AG04450 (cell line): ENCODE measurements around the gene SCART1. TPM values are rescaled to one million over a fixed set of nuclear protein-coding genes. Genes with fewer than 3 reads are reported as not detected.
"Not testable (repeated sequence)": the region's sequence is repeated elsewhere in the genome, so short reads cannot be mapped to it uniquely, and the experiment has no call there.

Source experiments
- CTCF ChIA-PET: fragments of 300-600, 350-600 bp; formaldehyde crosslinking; extraction: SDS; loops from one replicate; lab custom pipeline; 2022; ENCODE audit warnings: antibody characterized with exemption, inconsistent platforms; lab: Charles Lee
- POLR2A ChIA-PET: fragments of 350-600 bp; formaldehyde crosslinking; extraction: SDS; loops from one replicate; lab custom pipeline; 2021; ENCODE audit warnings: antibody characterized with exemption, inconsistent platforms; lab: Yijun Ruan, JAX
- DNase-seq: peaks from one replicate; pipeline ENCODE4 v3.0.0-alpha.2; 2011; ENCODE audit warnings: low read depth, low spot score
- H3K27ac ChIP-seq: one replicate; pipeline ENCODE4 v1.5.1; 2012; ENCODE audit warnings: low read depth, low read length, control low read depth
- H3K27me3 ChIP-seq: one replicate; pipeline ENCODE4 v1.6.0; 2012; ENCODE audit warnings: low read length; ENCODE audit not compliant: control insufficient read depth, insufficient read depth
- H3K4me3 ChIP-seq: 2 replicates; pipeline ENCODE4 v1.5.1; 2011; ENCODE audit warnings: mild to moderate bottlenecking, low read depth, low read length, control low read depth
- H3K9me3 ChIP-seq: 2 replicates; pipeline ENCODE4 v1.5.1; 2012; ENCODE audit warnings: low read length; ENCODE audit not compliant: control insufficient read depth, insufficient read depth
- CTCF ChIP-seq: IDR thresholded peaks from 2 replicates; pipeline ENCODE4 v1.5.1; 2011; ENCODE audit warnings: low read depth, low read length, control low read depth, inconsistent platforms
- polyA plus RNA-seq: library from polyadenylated mRNA; depleted of rRNA; stranded (reverse); fragments of >200 nt; gene quantifications from 2 replicates; pipeline ENCODE4 v1.2.3, GENCODE V29; 2011

Gene SCART1
- polyA plus RNA-seq, 1 experiment: 0.67 TPM

DNA sequence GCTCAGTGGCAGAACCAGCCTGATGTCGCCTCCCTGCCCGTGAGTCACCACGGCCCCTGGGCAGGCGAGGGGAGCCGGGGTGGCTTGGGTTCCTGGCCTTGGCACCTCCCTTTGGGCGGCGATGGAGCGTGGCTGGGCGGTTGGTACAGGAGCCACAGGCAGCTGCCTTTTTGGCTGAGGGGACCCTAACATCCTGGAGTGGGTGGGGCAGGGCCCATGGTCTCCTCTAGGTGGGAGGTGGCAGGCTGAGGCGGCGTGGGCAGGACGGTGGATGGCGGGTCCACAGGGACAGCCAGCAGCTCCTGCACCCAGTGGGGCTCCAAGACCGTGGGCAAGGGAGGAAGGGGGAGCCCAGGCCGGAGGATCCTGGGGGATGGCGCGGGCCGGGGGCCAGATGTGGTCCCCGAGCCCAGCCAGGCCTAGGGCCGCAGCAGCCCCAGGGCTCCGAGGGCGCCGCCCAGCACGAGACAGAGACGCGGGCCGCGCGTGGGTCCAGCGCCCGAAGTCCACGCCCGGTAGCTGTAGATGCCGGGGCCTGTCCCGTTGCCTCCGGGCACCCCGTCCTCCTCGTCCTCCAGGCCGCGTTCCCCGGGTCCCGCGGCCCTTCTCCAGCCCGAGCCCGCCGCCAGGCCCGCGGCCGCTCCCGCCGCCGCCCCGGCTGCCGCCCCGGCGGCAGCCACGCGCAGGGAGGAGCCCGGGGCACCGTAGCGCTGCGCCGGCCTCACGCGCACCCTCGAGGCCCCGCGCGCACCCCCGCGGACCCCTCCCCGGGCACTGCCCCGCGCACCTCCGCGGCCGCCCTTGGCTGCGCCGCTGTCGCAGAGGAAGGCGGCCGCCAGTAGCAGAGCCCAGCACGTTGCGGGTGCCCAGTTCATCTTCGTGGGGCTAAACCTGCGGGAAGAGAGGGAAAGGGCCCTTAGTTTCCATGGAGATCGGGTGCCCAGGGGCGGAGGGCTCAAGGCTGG lies 30.7 kb upstream of the SCART1 start:
- no peak for TF ChIP-seq CTCF

GRCh38 chr10:133424102-133424501 lies 29.6 kb upstream of the SCART1 start:
- CTCF ChIA-PET: not testable (repeated sequence)

More for the DNA sequence above, 30.7 kb upstream of the SCART1 start:
- ChIA-PET POLR2A (no interaction called here), CTCF (no interaction called here)
- Histone ChIP-seq H3K4me3 (0 out of 2 replicates have a peak overlapping the region, but pooled peaks have one; percentile 7), H3K27ac (no peak overlapping the region), H3K9me3 (no peaks in the 10 kb centered on the region; the same call in 1 of the 2 replicates), H3K27me3 (no peaks in the 10 kb centered on the region)
- DNase-seq: no peak

GRCh38 chr10:133424601-133425000 lies 29.1 kb upstream of the SCART1 start, which contains the start of gene SPRN:
SPRN (minus strand) TSS chr10:133424625; CDS start chr10:133423681, 944 bp downstream.
- H3K9me3 ChIP-seq, H3K27ac ChIP-seq, H3K27me3 ChIP-seq, DNase-seq, POLR2A ChIA-PET, CTCF ChIA-PET: not testable (repeated sequence)
- H3K4me3 ChIP-seq: peak within 1 kb of the TSS; percentile 36; the same call in 1 of the 2 replicates

More at GRCh38 chr10:133424102-133424501, 29.6 kb upstream of the SCART1 start:
- POLR2A ChIA-PET, H3K27ac ChIP-seq, H3K9me3 ChIP-seq, DNase-seq, H3K27me3 ChIP-seq: not testable (repeated sequence)
- peak overlapping the region; percentile 36; the same call in 1 of the 2 replicates for H3K4me3 ChIP-seq

- CTCF ChIA-PET, H3K27me3 ChIP-seq, DNase-seq, H3K9me3 ChIP-seq, H3K4me3 ChIP-seq, H3K27ac ChIP-seq, POLR2A ChIA-PET: not testable (repeated sequence)
These were observed 24.2 kb upstream of the SCART1 start for GRCh38 chr10:133429571-133429970.

DNA sequence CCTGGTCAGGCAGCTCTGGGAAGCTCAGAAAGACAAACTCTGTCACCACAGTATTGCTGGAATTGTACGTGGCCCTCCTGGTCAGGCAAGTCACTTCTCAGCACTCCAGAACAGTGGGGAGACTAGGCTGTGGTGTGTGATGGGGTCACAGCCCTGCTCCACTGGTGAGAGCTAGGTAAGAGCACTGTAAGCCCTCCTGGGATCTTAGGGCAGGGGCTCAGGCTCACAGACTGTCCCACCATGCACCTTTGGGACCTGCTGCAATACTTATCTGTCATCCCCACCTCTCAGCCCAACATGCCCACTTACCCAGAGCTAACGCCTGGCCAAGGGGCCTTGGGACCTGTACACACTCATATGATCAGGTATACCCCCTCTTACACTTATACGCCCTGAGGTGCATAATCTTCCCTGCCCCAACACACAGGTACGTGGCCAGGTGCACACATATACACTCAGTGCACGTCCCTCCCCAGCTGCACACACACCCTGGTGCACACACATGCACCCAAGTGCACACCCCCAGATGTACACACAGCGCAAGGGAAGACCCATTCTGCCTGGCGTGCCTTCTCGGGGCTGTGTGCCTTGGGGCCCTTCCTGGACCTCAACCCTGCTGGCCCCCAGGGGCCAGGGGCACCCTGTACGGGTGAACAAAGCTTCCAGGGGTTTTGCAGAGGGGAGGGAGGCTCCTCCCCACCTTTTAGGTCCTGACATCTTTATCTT lies 21.7 kb upstream of the SCART1 start:
- H3K4me3 ChIP-seq, H3K27me3 ChIP-seq, DNase-seq, POLR2A ChIA-PET, H3K27ac ChIP-seq, H3K9me3 ChIP-seq, CTCF ChIA-PET: not testable (repeated sequence)

- not testable (repeated sequence) for H3K9me3 ChIP-seq
These were observed 21.0 kb upstream of the SCART1 start for GRCh38 chr10:133432789-133433188.

GRCh38 chr10:133438711-133439273 lies 15.0 kb upstream of the SCART1 start:
- TF ChIP-seq CTCF: peak; percentile 16; the same call in 1 of the 2 replicates
- ChIA-PET POLR2A (no interaction called here), CTCF (interaction anchor here (0.6 to 1.5 kb wide), 4 partner anchors 48 to 768 kb away, joined by 3 to 4 read pairs (median 3); no protein-coding TSS in a partner anchor)
- no peaks in the 10 kb centered on the region; the same call in 1 of the 2 replicates for H3K9me3 ChIP-seq
- DNase-seq: no peak
- no peaks in the 10 kb centered on the region for H3K27me3 ChIP-seq
- H3K4me3 ChIP-seq: no peak overlapping the region
- H3K27ac ChIP-seq: no peak overlapping the region

More at GRCh38 chr10:133432789-133433188, 21.0 kb upstream of the SCART1 start:
- H3K4me3 ChIP-seq, POLR2A ChIA-PET, H3K27me3 ChIP-seq, DNase-seq, H3K27ac ChIP-seq, CTCF ChIA-PET: not testable (repeated sequence)
